Measurements from ENCODE around the gene LETM1.

The LETM1 gene

GRCh38 chr4:1787411-1788077 lies 68.4 kb downstream of the LETM1 start:
- Histone ChIP-seq H3K4me1 (ENCODE audit: control insufficient read depth, insufficient read depth, low read length) (no peaks in the 10 kb centered on the region), H3K36me3 (ENCODE audit: control insufficient read depth, insufficient read depth, low read length, severe bottlenecking) (no peaks in the 10 kb centered on the region), H3K9me3 (ENCODE audit: control insufficient read depth, low read length) (no peaks in the 10 kb centered on the region), H3K4me3 (ENCODE audit: low read length) (no peak overlapping the region), H3K27me3 (replicated peaks; ENCODE audit: control insufficient read depth, insufficient read depth, low read length) (peaks cover 22% of the 10 kb centered on the region), H3K9ac (ENCODE audit: low read length) (no peak overlapping the region)
- DNase-seq (ENCODE audit: low read depth): no peak

- no peak for DNase-seq (ENCODE audit: low read depth)
- Histone ChIP-seq H3K36me3 (ENCODE audit: control insufficient read depth, insufficient read depth, low read length, severe bottlenecking) (no peaks in the 10 kb centered on the region), H3K9me3 (ENCODE audit: control insufficient read depth, low read length) (no peaks in the 10 kb centered on the region), H3K9ac (ENCODE audit: low read length) (no peak overlapping the region), H3K4me3 (ENCODE audit: low read length) (no peak overlapping the region), H3K4me1 (ENCODE audit: control insufficient read depth, insufficient read depth, low read length) (no peaks in the 10 kb centered on the region), H3K27me3 (replicated peaks; ENCODE audit: control insufficient read depth, insufficient read depth, low read length) (peaks cover 22% of the 10 kb centered on the region)
These were observed 69.2 kb downstream of the LETM1 start for GRCh38 chr4:1786544-1787362.

GRCh38 chr4:1785592-1785991 lies 70.4 kb downstream of the LETM1 start:
- no peaks in the 10 kb centered on the region for H3K36me3 ChIP-seq (ENCODE audit: control insufficient read depth, insufficient read depth, low read length, severe bottlenecking)
- no peak overlapping the region for H3K9ac ChIP-seq (ENCODE audit: low read length)
- no peaks in the 10 kb centered on the region for H3K9me3 ChIP-seq (ENCODE audit: control insufficient read depth, low read length)
- peaks cover 16% of the 10 kb centered on the region for H3K27me3 ChIP-seq (replicated peaks; ENCODE audit: control insufficient read depth, insufficient read depth, low read length)
- no peak for DNase-seq (ENCODE audit: low read depth)
- H3K4me1 ChIP-seq (ENCODE audit: control insufficient read depth, insufficient read depth, low read length): no peaks in the 10 kb centered on the region
- no peak overlapping the region for H3K4me3 ChIP-seq (ENCODE audit: low read length)

GRCh38 chr4:1784789-1785591 lies 71.0 kb downstream of the LETM1 start:
- DNase-seq (ENCODE audit: low read depth): no peak
- H3K9me3 ChIP-seq (ENCODE audit: control insufficient read depth, low read length): no peaks in the 10 kb centered on the region
- H3K9ac ChIP-seq (ENCODE audit: low read length): no peak overlapping the region
- H3K4me1 ChIP-seq (ENCODE audit: control insufficient read depth, insufficient read depth, low read length): no peaks in the 10 kb centered on the region
- H3K4me3 ChIP-seq (ENCODE audit: low read length): no peak overlapping the region
- no peaks in the 10 kb centered on the region for H3K36me3 ChIP-seq (ENCODE audit: control insufficient read depth, insufficient read depth, low read length, severe bottlenecking)
- peaks cover 16% of the 10 kb centered on the region for H3K27me3 ChIP-seq (replicated peaks; ENCODE audit: control insufficient read depth, insufficient read depth, low read length)

GRCh38 chr4:1784395-1784788 lies 71.6 kb downstream of the LETM1 start:
- no peaks in the 10 kb centered on the region for H3K36me3 ChIP-seq (ENCODE audit: control insufficient read depth, insufficient read depth, low read length, severe bottlenecking)
- H3K4me3 ChIP-seq (ENCODE audit: low read length): no peak overlapping the region
- DNase-seq (ENCODE audit: low read depth): no peak
- H3K9me3 ChIP-seq (ENCODE audit: control insufficient read depth, low read length): no peaks in the 10 kb centered on the region
- H3K9ac ChIP-seq (ENCODE audit: low read length): no peak overlapping the region
- H3K27me3 ChIP-seq (replicated peaks; ENCODE audit: control insufficient read depth, insufficient read depth, low read length): peaks cover 16% of the 10 kb centered on the region
- H3K4me1 ChIP-seq (ENCODE audit: control insufficient read depth, insufficient read depth, low read length): no peaks in the 10 kb centered on the region

- no peaks in the 10 kb centered on the region for H3K9me3 ChIP-seq (ENCODE audit: control insufficient read depth, low read length)
- H3K4me3 ChIP-seq (ENCODE audit: low read length): no peak overlapping the region
- no peaks in the 10 kb centered on the region for H3K36me3 ChIP-seq (ENCODE audit: control insufficient read depth, insufficient read depth, low read length, severe bottlenecking)
- H3K9ac ChIP-seq (ENCODE audit: low read length): no peak overlapping the region
- no peak for DNase-seq (ENCODE audit: low read depth)
- no peaks in the 10 kb centered on the region for H3K4me1 ChIP-seq (ENCODE audit: control insufficient read depth, insufficient read depth, low read length)
- H3K27me3 ChIP-seq (replicated peaks; ENCODE audit: control insufficient read depth, insufficient read depth, low read length): peaks cover 16% of the 10 kb centered on the region
These were observed 72.0 kb downstream of the LETM1 start for GRCh38 chr4:1783970-1784369.

GRCh38 chr4:1783015-1783414 lies 72.9 kb downstream of the LETM1 start:
- H3K36me3 ChIP-seq (ENCODE audit: control insufficient read depth, insufficient read depth, low read length, severe bottlenecking): no peaks in the 10 kb centered on the region
- no peak overlapping the region for H3K9ac ChIP-seq (ENCODE audit: low read length)
- H3K9me3 ChIP-seq (ENCODE audit: control insufficient read depth, low read length): no peaks in the 10 kb centered on the region
- H3K4me3 ChIP-seq (ENCODE audit: low read length): no peak overlapping the region
- H3K4me1 ChIP-seq (ENCODE audit: control insufficient read depth, insufficient read depth, low read length): no peaks in the 10 kb centered on the region
- peaks cover 19% of the 10 kb centered on the region for H3K27me3 ChIP-seq (replicated peaks; ENCODE audit: control insufficient read depth, insufficient read depth, low read length)
- DNase-seq (ENCODE audit: low read depth): no peak

- no peak overlapping the region for H3K9ac ChIP-seq (ENCODE audit: low read length)
- no peak for DNase-seq (ENCODE audit: low read depth)
- H3K36me3 ChIP-seq (ENCODE audit: control insufficient read depth, insufficient read depth, low read length, severe bottlenecking): no peaks in the 10 kb centered on the region
- H3K4me1 ChIP-seq (ENCODE audit: control insufficient read depth, insufficient read depth, low read length): no peaks in the 10 kb centered on the region
- H3K9me3 ChIP-seq (ENCODE audit: control insufficient read depth, low read length): no peaks in the 10 kb centered on the region
- peaks cover 14% of the 10 kb centered on the region for H3K27me3 ChIP-seq (replicated peaks; ENCODE audit: control insufficient read depth, insufficient read depth, low read length)
- H3K4me3 ChIP-seq (ENCODE audit: low read length): no peak overlapping the region
These were observed 75.5 kb downstream of the LETM1 start for GRCh38 chr4:1780435-1780834.

- Histone ChIP-seq H3K4me3 (ENCODE audit: low read length) (no peak overlapping the region), H3K27me3 (replicated peaks; ENCODE audit: control insufficient read depth, insufficient read depth, low read length) (peaks cover 14% of the 10 kb centered on the region), H3K4me1 (ENCODE audit: control insufficient read depth, insufficient read depth, low read length) (no peaks in the 10 kb centered on the region), H3K9ac (ENCODE audit: low read length) (no peak overlapping the region), H3K36me3 (ENCODE audit: control insufficient read depth, insufficient read depth, low read length, severe bottlenecking) (no peaks in the 10 kb centered on the region), H3K9me3 (ENCODE audit: control insufficient read depth, low read length) (no peaks in the 10 kb centered on the region)
- no peak for DNase-seq (ENCODE audit: low read depth)
These were observed 76.2 kb downstream of the LETM1 start for GRCh38 chr4:1779588-1780382.

- Histone ChIP-seq H3K27me3 (replicated peaks; ENCODE audit: control insufficient read depth, insufficient read depth, low read length) (peaks cover 6% of the 10 kb centered on the region), H3K4me3 (ENCODE audit: low read length) (no peak overlapping the region), H3K9ac (ENCODE audit: low read length) (no peak overlapping the region), H3K4me1 (ENCODE audit: control insufficient read depth, insufficient read depth, low read length) (no peaks in the 10 kb centered on the region), H3K9me3 (ENCODE audit: control insufficient read depth, low read length) (no peaks in the 10 kb centered on the region), H3K36me3 (ENCODE audit: control insufficient read depth, insufficient read depth, low read length, severe bottlenecking) (no peaks in the 10 kb centered on the region)
- DNase-seq (ENCODE audit: low read depth): no peak
These were observed 77.1 kb downstream of the LETM1 start for GRCh38 chr4:1778642-1779392.
